ENCODE measurements around the gene SAMM50. TPM values are rescaled to one million over a fixed set of nuclear protein-coding genes. Genes with fewer than 3 reads are reported as not detected.
A peak's percentile ranks its signal among the peaks of the same experiment; 100 is the strongest.

The SAMM50 gene
- total and polyA plus RNA-seq, 10 donors = 17.8 to 35.5 (median 28.0) TPM

GRCh38 chr22:44025171-44026065, 70.2 kb downstream of the SAMM50 start:
- TF ChIP-seq POLR2AphosphoS5 (IDR thresholded peaks at IDR 0.05) (peak in 2 of 3 donors; percentile 84 to 87), POLR2A (IDR thresholded peaks at IDR 0.05) (peak in 2 of 3 donors; percentile 46 to 74), CTCF (IDR thresholded peaks at IDR 0.05 in 8 of 11, conservative IDR thresholded peaks at IDR 0.05 in 3 of 11) (no peak)
- peak; percentile 88 for DNase-seq
- Histone ChIP-seq H3K4me1 (peaks cover 27 to 82% (median 73%) of the 10 kb centered on the region in 6 donors), H3K36me3 (no peaks in the 10 kb centered on the region), H3K9me3 (no peaks in the 10 kb centered on the region), H3K27me3 (replicated peaks in 1 of 7) (peaks cover 0 to 6% (median 0%) of the 10 kb centered on the region in 7 donors), H3K27ac (peak overlapping the region; percentile 90 to 99 (median 94)), H3K4me3 (peak overlapping the region in 7 of 8 donors; percentile 41 to 74 (median 61))
- intact Hi-C loops (cut with DNase I; ENCODE audit: low total_unique reads) = no loop called here
- 58 to 69% (median 61%) methylated on average over 24 to 26 of the region's 26 CpGs for WGBS, 5 donors

GRCh38 chr22:44026066-44026629, 70.9 kb downstream of the SAMM50 start:
- TF ChIP-seq POLR2AphosphoS5 (IDR thresholded peaks at IDR 0.05) (peak in 1 of 3 donors; percentile 24), POLR2A (IDR thresholded peaks at IDR 0.05) (no peak)
- intact Hi-C loops (cut with DNase I; ENCODE audit: low total_unique reads) = no loop called here
- peak; percentile 83 for DNase-seq
- Histone ChIP-seq H3K4me1 (peaks cover 27 to 89% (median 80%) of the 10 kb centered on the region in 6 donors), H3K36me3 (no peaks in the 10 kb centered on the region), H3K9me3 (no peaks in the 10 kb centered on the region), H3K4me3 (peak overlapping the region in 7 of 8 donors; percentile 0 to 74 (median 16)), H3K27ac (peak overlapping the region; percentile 90 to 99 (median 94)), H3K27me3 (replicated peaks in 1 of 7) (peaks cover 0 to 6% (median 0%) of the 10 kb centered on the region in 7 donors)
- 61 to 79% (median 69%) methylated on average over 17 of the region's 17 CpGs for WGBS, 5 donors

GRCh38 chr22:44026630-44027511, 71.6 kb downstream of the SAMM50 start:
- Histone ChIP-seq H3K9me3 (no peaks in the 10 kb centered on the region), H3K27me3 (replicated peaks in 1 of 7) (peaks cover 0 to 6% (median 0%) of the 10 kb centered on the region in 7 donors), H3K4me3 (peak overlapping the region in 7 of 8 donors; percentile 0 to 74 (median 16)), H3K36me3 (no peaks in the 10 kb centered on the region), H3K27ac (peak overlapping the region; percentile 90 to 99 (median 94)), H3K4me1 (peaks cover 27 to 96% (median 86%) of the 10 kb centered on the region in 6 donors)
- peak; percentile 23 to 44 (median 39) for TF ChIP-seq POLR2A (IDR thresholded peaks at IDR 0.05)
- TF ChIP-seq CTCF (IDR thresholded peaks at IDR 0.05 in 8 of 11, conservative IDR thresholded peaks at IDR 0.05 in 3 of 11) = no peak
- TF ChIP-seq POLR2AphosphoS5 (IDR thresholded peaks at IDR 0.05) = peak; percentile 64 to 89 (median 81)
- DNase-seq = peak; percentile 95
- WGBS, 5 donors = 8 to 21% (median 11%) methylated on average over 27 to 28 of the region's 28 CpGs
- intact Hi-C loops (cut with DNase I; ENCODE audit: low total_unique reads) = no loop called here

- 79 to 87% (median 82%) methylated on average over 7 of the region's 7 CpGs for WGBS, 5 donors
- intact Hi-C loops (cut with DNase I; ENCODE audit: low total_unique reads) = no loop called here
- peaks cover 27 to 89% (median 82%) of the 10 kb centered on the region in 6 donors for H3K4me1 ChIP-seq
- H3K9me3 ChIP-seq = no peaks in the 10 kb centered on the region
- DNase-seq = no peak
- H3K27me3 ChIP-seq (replicated peaks in 1 of 7) = peaks cover 0 to 6% (median 0%) of the 10 kb centered on the region in 7 donors
- H3K36me3 ChIP-seq = no peaks in the 10 kb centered on the region
- no peak overlapping the region for H3K4me3 ChIP-seq
- peak overlapping the region in 6 of 8 donors; percentile 16 to 99 (median 92) for H3K27ac ChIP-seq
- TF ChIP-seq POLR2A (IDR thresholded peaks at IDR 0.05) (no peak), CTCF (IDR thresholded peaks at IDR 0.05 in 8 of 11, conservative IDR thresholded peaks at IDR 0.05 in 3 of 11) (no peak), POLR2AphosphoS5 (IDR thresholded peaks at IDR 0.05) (no peak)
Observed at GRCh38 chr22:44028091-44028490, 72.8 kb downstream of the SAMM50 start.
